HG03342 (cell line): Measurements from ENCODE around the gene TBXAS1.
A peak's percentile ranks its signal among the peaks of the same experiment; 100 is the strongest.
"Not testable (repeated sequence)": the region's sequence is repeated elsewhere in the genome, so short reads cannot be mapped to it uniquely, and the experiment has no call there.

Source experiments
- ATAC-seq: cut with Tn5 transposase; IDR thresholded peaks from one replicate; pipeline ENCODE4 v1.9.1; 2021; ENCODE audit warnings: mild to moderate bottlenecking, moderate library complexity; ENCODE audit not compliant: unreplicated experiment

Gene TBXAS1

DNA sequence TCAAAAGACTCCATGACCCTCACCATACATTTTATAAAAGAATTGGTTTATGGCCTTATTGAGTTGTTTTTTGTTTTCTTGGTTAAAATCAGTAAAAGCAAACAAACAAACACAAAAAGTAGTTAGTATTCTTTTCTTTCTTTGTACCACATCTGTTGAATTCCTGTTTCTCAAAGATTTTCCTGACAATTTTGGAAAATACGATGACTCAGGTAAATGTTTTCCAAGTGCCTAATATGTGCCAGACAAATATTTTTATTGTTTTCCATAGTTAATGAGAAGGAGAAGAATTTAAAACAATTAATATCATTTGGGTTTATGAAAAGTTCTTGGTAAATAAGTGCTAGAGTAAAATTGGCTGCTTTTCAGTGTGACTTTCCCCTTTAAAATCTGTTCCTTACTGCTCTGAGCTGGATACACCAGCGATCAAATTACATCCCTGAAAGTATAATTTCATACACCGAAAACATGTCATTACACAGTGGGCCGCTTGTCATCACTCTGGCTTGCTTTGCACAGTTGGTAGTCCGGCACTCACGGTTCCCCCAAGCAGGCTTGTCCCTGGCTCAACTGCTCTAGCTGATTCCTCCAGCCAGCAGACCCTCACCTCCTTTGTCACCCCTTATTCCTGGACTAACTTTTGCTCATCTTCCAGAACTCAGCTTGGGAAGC is 80.5 kb downstream of the TBXAS1 start:
- no peak for ATAC-seq

DNA sequence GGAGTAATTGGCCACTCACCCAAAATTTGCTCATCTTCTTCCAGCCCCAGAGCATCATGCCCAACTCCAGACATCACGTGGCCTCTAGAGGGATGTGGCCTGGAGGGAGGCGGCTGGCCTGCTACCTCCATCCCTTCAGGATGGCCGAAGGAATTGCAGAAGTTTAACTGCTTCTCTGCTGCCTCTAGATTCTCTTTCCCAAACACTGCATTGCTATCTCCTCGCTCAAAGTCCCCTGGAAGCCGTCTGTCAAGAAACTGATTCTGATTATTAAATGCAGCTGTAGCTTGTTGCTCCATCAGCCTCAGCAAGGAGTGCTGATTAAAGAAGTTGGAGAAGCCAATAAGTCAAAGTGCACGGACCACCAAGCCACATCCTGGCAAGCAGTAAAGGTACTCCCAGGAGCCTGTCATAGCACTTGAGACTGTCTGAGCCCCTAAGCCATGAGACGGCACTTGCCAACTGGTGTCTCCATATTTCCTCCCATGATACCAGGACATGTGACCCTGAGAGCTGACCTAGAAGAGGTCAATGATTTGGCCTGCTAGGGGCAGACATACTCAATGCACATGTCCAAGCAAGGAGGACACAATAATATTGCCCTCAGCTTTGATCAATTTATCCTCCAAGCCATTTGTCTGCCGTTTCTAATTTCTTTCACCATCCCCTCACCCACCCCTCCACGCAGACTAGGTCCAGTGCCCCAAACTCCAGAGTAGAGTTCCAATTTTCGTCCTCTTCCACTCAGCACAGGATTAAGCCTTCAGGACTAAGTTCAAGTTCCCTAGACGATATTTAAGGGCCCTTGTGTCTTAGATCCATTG is 84.2 kb downstream of the TBXAS1 start:
- ATAC-seq: no peak

DNA sequence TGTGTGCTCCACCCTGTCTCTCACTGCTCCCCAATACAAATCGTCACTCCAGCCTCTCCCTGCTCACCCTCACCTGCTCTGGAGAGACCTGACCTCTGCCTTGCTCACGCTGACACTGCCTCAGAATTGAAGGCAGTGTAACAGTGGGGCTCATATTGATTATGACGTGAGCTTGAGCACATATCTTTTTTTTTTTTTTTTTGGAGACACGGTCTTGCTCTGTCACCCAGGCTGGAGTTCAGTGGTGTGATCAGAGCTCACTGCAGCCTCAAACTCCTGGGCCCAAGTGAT is 84.7 kb downstream of the TBXAS1 start:
- ATAC-seq: no peak

- ATAC-seq: no peak
Measured at GRCh38 chr7:139914306-139915267, 85.5 kb downstream of the TBXAS1 start.

DNA sequence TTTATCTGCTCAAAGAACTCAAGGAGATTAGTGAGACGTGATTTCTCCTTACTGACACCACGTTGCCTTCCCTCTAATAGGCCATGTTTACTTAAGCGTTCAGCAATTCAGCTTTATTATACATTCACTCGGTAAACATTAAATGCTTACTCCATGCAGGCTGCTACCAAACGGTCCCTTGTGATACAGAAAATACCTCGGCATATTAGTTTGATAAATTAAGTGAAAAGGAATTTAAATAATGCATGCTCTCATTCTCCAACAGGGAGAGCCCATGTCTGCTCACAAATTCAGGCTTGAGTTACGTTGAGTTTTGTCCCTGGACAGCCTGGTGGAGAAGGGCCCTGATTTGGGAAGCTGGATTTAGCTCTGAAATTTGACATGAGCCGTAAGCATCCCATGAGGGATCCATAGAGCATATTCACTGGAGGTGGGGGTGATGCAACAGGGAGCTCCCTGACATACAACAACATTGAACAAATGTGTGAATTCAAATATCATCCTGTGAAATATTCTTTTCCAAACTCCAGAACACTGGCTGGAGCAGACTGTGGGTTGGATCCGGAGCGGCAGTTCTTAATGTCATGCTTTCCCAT is 86.3 kb downstream of the TBXAS1 start:
- no peak for ATAC-seq

- peak; percentile 92 for ATAC-seq
Measured at GRCh38 chr7:139915864-139916716, 87.0 kb downstream of the TBXAS1 start.

DNA sequence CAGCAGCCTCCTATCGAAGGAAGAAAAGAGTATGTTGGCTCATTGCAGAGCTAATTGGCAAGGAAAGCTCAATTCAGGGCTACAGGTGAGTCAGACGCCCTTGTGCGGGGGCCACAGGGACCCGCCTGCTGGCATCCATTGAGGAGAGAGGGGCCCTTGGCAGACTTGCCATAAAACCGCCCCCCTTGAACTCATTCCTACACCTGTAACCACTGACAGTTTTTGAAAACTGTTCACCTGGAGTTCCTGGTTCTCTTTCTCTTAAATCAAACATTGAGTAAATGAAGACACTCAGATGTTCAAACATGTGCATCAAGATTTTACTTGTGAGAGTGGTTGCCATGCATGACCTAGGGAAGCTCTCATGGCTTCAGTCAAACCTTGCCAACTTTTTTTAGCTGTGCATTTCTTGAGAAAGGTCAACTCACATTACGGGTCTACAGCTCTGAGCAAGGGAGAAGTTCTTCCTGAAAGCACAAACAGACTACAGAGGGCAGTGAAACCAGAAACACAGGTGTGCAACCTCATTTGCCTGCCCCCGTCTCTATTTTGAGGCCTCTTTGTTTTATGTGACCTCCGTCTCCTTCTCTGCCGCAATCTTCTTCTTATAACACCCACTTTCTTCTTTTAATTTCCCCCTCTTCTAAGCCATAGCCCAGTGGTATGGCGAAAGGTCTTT is 87.8 kb downstream of the TBXAS1 start:
- peak; percentile 69 for ATAC-seq

DNA sequence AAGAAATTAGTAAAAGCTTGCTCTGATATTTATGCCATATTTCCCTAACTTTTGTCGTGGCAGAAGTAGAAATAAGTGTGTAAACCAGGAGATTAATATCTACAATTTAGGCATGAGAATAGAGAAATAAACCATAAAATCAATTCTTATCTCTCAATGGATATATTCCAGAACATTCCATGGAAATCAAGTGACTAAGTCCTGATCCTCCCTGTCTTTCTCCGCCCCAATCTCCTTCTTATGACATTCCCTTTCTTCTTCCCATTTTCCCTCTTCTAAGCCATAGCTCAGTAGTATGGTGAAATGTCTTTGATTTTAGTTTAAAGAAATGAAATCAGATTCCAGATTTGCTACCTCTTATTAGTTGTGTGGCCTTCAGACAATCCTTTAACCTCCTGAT is 88.8 kb downstream of the TBXAS1 start:
- ATAC-seq: no peak

DNA sequence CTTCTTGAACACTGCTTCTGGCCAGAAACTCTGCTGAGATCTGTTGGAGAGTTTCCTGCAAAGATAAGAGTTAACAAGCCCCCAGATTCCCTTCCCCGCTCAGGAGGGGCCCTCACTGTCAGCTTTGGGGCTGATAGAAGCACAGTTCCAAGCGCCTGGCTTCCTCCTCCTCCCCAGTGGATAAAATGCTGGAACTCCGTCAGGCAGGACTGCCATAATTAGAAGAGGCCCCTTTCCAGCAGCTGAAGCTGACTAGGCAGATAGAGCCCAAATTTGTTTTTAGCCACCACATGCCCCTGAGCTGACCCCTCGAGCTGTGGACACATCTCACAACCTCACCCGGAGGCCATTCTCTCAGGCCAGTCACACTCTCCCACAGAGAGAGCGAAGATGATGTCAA is 89.4 kb downstream of the TBXAS1 start:
- ATAC-seq: no peak

DNA sequence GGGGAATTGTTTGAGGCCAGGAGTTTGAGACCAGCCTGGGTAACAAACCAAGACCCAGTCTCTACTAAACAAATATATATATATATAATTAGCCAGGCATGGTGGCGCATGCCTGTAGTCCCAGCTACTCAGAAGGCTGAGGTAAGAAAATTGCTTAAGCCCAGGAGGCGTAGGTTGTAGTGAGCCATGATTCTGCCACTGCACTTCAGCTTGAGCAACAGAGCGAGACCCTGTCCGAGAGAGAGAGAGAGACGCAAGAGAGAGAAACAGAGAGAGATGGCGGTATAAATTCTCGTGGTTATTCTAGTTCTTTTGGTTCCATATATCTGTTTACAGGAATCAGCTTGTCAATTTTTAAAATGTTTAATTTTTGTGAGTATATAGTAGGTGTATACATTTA is 94.0 kb downstream of the TBXAS1 start:
- ATAC-seq: no peak

DNA sequence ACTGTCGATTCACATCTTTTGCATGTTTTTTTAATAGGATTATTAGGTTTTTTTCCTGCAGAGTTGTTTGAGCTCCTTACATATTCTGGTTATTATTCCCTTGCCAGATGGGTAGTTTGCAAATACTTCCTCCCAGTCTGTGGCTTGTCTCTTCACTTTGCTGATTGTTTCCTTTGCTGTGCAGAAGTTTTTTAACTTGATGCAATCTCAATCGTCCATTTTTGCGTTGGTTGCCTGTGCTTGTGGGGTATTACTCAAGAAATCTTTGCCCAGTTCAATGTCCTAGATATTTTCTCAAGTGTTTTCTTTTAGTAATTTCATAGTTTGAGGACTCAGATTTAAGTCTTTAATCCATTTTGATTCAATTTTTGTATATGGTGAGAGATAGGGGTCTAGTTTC is 95.4 kb downstream of the TBXAS1 start:
- ATAC-seq: no peak

GRCh38 chr7:139929221-139929620 is 100.2 kb downstream of the TBXAS1 start:
- ATAC-seq: not testable (repeated sequence)

DNA sequence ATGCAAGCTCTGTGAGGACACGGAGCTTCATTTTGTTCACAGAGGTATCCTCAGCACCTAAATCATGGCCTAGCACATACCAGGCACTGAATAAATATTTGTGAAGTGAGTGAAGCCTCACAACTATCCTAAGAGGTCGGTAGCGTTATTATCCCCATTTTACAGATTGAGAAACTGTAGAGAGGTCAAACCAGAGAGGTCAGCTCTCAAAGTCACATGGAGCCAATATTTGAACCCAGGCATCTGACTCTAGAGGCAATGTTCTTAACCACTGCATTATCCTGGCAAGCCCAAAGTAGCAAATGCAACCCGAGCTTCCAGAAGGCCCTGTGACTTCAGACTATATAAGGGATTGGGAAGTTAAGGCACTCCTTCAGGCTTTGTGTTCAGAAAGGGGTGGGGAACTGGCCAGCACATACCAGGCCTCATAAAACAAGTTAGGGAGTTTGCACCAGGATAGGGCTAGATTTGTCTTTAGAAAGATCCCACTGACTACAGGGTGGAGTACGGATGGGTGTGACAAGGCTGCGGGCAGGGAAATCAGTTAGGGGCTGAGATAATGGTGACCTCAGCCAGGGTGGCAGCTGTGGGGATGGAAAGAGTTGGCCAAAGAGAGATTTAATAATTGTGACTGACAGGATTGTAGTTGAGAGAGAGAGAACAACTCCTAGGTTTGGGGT is 101.4 kb downstream of the TBXAS1 start:
- no peak for ATAC-seq

- ATAC-seq: no peak
Measured at GRCh38 chr7:139931190-139931934, 102.3 kb downstream of the TBXAS1 start.

GRCh38 chr7:139932531-139932930 is 103.5 kb downstream of the TBXAS1 start:
- ATAC-seq: no peak

GRCh38 chr7:139936760-139937310 is 107.8 kb downstream of the TBXAS1 start:
- no peak for ATAC-seq

DNA sequence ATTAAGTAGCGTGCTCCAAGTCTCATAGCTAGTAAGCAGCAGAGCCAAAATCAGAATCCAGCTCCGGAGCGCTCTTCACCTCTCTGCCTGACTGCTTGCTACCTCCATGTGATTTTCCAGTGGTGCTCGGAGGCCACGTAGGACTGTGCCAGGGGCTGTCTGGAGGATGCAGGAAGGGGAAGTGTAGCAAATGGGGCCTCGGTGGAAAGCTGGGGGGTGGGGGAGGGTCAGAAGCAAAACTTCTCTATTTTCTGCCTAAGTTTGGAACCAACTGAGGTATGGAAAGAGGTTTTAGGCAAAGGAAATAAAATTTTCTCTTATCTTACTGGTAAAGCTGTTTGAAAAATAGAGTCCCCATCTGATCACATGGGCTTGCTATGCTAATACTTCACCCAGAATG is 108.7 kb downstream of the TBXAS1 start:
- ATAC-seq: no peak

- ATAC-seq: no peak
Measured at GRCh38 chr7:139940866-139941265, 111.8 kb downstream of the TBXAS1 start.
